Prostate gland (tissue), 2 donors: ENCODE results near the gene MAD1L1. TPM values are rescaled to one million over a fixed set of nuclear protein-coding genes. Genes with fewer than 3 reads are reported as not detected.

Experiments
- DNase-seq: peaks from one replicate; pipeline ENCODE4 v3.0.0-alpha.2; 2019; ENCODE audit warnings: low spot score
- H3K27ac ChIP-seq, 2 donors: fragments of 200-600 bp; sonication (generic); 2 replicates each; pipeline ENCODE4 v1.5.1; 2017 to 2019
- H3K27me3 ChIP-seq: fragments of 200-600 bp; sonication (generic); replicated peaks from 2 replicates; pipeline ENCODE4 v1.5.1; 2019; ENCODE audit not compliant: insufficient read depth
- H3K36me3 ChIP-seq, 2 donors: fragments of 200-600 bp; sonication (generic); 1 replicate in 1 of 2; 2 replicates in 1 of 2; pipeline versions ENCODE4 v1.5.1 to v1.8.1; 2017 to 2019
- H3K4me1 ChIP-seq: fragments of 200-600 bp; sonication (generic); replicated peaks from 2 replicates; pipeline ENCODE4 v1.5.1; 2019
- H3K4me3 ChIP-seq, 2 donors: fragments of 200-600 bp; sonication (generic); 2 replicates each; pipeline ENCODE4 v1.5.1; 2017 to 2019
- H3K9me3 ChIP-seq: fragments of 200-600 bp; sonication (generic); 2 replicates; pipeline ENCODE4 v1.5.1; 2017
- CTCF ChIP-seq, 4 experiments: fragments of 200-600 bp in 2 of 4; fragments of 450-650 bp in 2 of 4; sonication (generic) in 2 of 4; IDR thresholded peaks; 1 replicate in 3 of 4; 2 replicates in 1 of 4; pipeline ENCODE4 v1.5.1; 2016 to 2019; ENCODE audit warnings: antibody characterized with exemption in 4 of 4, mild to moderate bottlenecking in 2 of 4, moderate library complexity in 2 of 4
- POLR2A ChIP-seq: fragments of 450-650 bp; IDR thresholded peaks from one replicate; pipeline ENCODE4 v1.6.1; 2016; ENCODE audit warnings: antibody characterized with exemption, mild to moderate bottlenecking
- POLR2AphosphoS5 ChIP-seq: sonication (generic); formaldehyde crosslinking; IDR thresholded peaks from one replicate; pipeline ENCODE4 v1.6.1; 2017; ENCODE audit warnings: antibody characterized with exemption
- WGBS: methylation state at CpG from one replicate; pipeline ENCODE4 v1.1.5; 2018; 5-methylcytosine and 5-hydroxymethylcytosine counted together
- intact Hi-C: fragments of 100-400 bp; cut with DNase I; formaldehyde crosslinking; loops from one replicate; pipeline ENCODE4 v1.14.2; 2022
- total RNA-seq, 2 donors: library from RNA; depleted of rRNA; stranded (reverse); fragments of >200 nt; gene quantifications; one replicate each; pipeline ENCODE4 v1.1.0, GENCODE V29; 2016

The MAD1L1 gene
- total RNA-seq, 2 donors from 2014 or later: 79.3 to 91.9 TPM

- Histone ChIP-seq H3K4me3 (no peak overlapping the region), H3K27me3 (no peaks in the 10 kb centered on the region), H3K27ac (no peak overlapping the region), H3K9me3 (no peaks in the 10 kb centered on the region), H3K36me3 (no peaks in the 10 kb centered on the region), H3K4me1 (no peaks in the 10 kb centered on the region)
- TF ChIP-seq POLR2A: no peak
- TF ChIP-seq CTCF (IDR thresholded peaks at IDR 0.05): no peak
- no peak for TF ChIP-seq POLR2AphosphoS5
- intact Hi-C loops: no loop called here
- DNase-seq: no peak
- WGBS: 39% methylated on average over 4 of the region's 4 CpGs
These were observed 47.2 kb upstream of the MAD1L1 start for GRCh38 chr7:2279896-2280295.

- H3K36me3 ChIP-seq: no peaks in the 10 kb centered on the region
- H3K27me3 ChIP-seq: no peaks in the 10 kb centered on the region
- intact Hi-C loops: no loop called here
- H3K4me3 ChIP-seq: no peak overlapping the region
- no peak for DNase-seq
- H3K4me1 ChIP-seq: no peaks in the 10 kb centered on the region
- no peaks in the 10 kb centered on the region for H3K9me3 ChIP-seq
- 93% methylated on average over 11 of the region's 11 CpGs for WGBS
- no peak overlapping the region for H3K27ac ChIP-seq
- no peak for TF ChIP-seq POLR2A
- no peak for TF ChIP-seq POLR2AphosphoS5
- TF ChIP-seq CTCF (IDR thresholded peaks at IDR 0.05): no peak
These were observed 45.3 kb upstream of the MAD1L1 start for GRCh38 chr7:2278026-2278425.

- no peaks in the 10 kb centered on the region for H3K9me3 ChIP-seq
- no peak overlapping the region for H3K27ac ChIP-seq
- intact Hi-C loops: no loop called here
- H3K4me1 ChIP-seq: no peaks in the 10 kb centered on the region
- no peaks in the 10 kb centered on the region for H3K27me3 ChIP-seq
- H3K36me3 ChIP-seq: no peaks in the 10 kb centered on the region
- 87% methylated on average over 18 of the region's 18 CpGs for WGBS
- no peak for TF ChIP-seq POLR2A
- no peak for TF ChIP-seq POLR2AphosphoS5
- no peak for TF ChIP-seq CTCF (IDR thresholded peaks at IDR 0.05)
- H3K4me3 ChIP-seq: no peak overlapping the region
- DNase-seq: no peak
These were observed 43.4 kb upstream of the MAD1L1 start for GRCh38 chr7:2276107-2276506.

DNA sequence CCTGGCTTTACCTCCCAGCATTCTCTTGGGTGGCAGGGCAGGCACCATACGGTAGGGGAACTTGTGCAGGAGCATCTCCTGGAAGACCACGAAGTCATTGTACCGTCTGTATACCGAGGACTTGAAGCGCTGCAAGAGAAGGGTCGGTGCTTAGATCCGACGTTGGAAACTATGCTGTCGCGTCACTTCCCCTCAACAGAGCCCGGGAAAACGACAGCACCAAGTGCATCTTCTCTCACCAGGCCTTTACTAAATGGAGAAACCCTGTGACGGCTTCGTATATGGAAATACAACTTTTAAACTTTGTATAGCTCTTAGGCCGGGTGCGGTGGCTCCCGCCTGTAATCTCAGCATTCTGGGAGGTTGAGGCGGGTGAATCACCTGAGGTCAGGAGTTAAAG, 42.4 kb upstream of the MAD1L1 start:
- no peak for TF ChIP-seq CTCF (IDR thresholded peaks at IDR 0.05)
- TF ChIP-seq POLR2AphosphoS5: no peak
- no peak for TF ChIP-seq POLR2A
- no peak for DNase-seq
- Histone ChIP-seq H3K4me3 (no peak overlapping the region), H3K4me1 (no peaks in the 10 kb centered on the region), H3K9me3 (no peaks in the 10 kb centered on the region), H3K27ac (no peak overlapping the region), H3K36me3 (no peaks in the 10 kb centered on the region), H3K27me3 (no peaks in the 10 kb centered on the region)
- WGBS: 91% methylated on average over 18 of the region's 18 CpGs
- intact Hi-C loops: no loop called here

- intact Hi-C loops: no loop called here
- H3K4me1 ChIP-seq: no peaks in the 10 kb centered on the region
- H3K27ac ChIP-seq: no peak overlapping the region
- no peak for DNase-seq
- TF ChIP-seq POLR2A (no peak), POLR2AphosphoS5 (no peak)
- H3K27me3 ChIP-seq: no peaks in the 10 kb centered on the region
- 89% methylated on average over 7 of the region's 7 CpGs for WGBS
- H3K36me3 ChIP-seq: no peaks in the 10 kb centered on the region
- no peak overlapping the region for H3K4me3 ChIP-seq
- no peaks in the 10 kb centered on the region for H3K9me3 ChIP-seq
These were observed 41.9 kb upstream of the MAD1L1 start for GRCh38 chr7:2274666-2275065.
